Astrocyte of the cerebellum (primary cell): Measurements from ENCODE around the gene ATP11C.
"Not testable (repeated sequence)": the region's sequence is repeated elsewhere in the genome, so short reads cannot be mapped to it uniquely, and the experiment has no call there.

ENCODE experiments used
- DNase-seq: peaks from one replicate; pipeline ENCODE4 v3.0.0-alpha.2; 2011; ENCODE audit warnings: low read depth
- H3K4me3 ChIP-seq: 2 replicates; pipeline ENCODE4 v1.5.1; 2011; ENCODE audit warnings: mild to moderate bottlenecking, low read depth, low read length, moderate library complexity
- CTCF ChIP-seq: IDR thresholded peaks from 2 replicates; pipeline ENCODE4 v1.5.1; 2012; ENCODE audit warnings: low read length, low read depth, moderate library complexity, mild to moderate bottlenecking; ENCODE audit errors: missing control alignments
- in situ Hi-C: cut with HindIII; loops from 2 replicates; pipeline ENCODE4 v1.10.0; 2017; ENCODE audit warnings: low sequenced_read_pairs

ATP11C gene

DNA sequence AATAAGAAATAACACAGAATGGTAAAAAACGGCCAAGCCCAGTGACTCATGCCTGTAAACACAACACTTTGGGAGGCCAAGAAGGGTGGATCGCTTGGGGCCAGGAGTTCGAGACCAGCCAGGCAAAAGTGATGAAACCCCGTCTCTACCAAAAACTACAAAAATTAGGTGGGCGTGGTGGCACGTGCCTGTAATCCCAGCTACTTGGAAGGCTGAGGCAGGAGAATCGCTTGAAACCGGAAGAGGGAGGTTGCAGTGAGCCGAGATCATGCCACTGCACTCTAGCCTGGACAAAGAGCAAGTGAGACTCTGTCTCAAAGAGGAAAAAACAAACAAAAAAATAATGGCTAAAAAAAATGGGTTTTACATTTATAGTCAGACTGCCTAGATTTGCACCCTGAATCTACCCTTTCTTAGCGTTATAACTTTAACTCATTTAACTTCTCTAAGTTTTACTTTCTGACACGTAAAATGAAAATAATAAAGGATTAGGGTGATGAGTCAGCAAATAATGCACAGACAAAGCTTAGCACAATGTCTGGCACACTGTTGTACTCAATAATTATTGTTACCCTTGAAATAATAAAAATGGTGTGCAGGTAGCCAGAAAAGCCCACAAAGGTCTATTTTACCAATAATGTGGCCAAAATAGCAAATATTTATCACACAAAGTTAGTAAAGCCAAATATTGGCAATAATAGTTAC, 55.0 kb downstream of the ATP11C start:
- no peak for DNase-seq
- no peak for TF ChIP-seq CTCF
- in situ Hi-C loops = no loop called here
- no peak overlapping the region for H3K4me3 ChIP-seq

- in situ Hi-C loops = no loop called here
- H3K4me3 ChIP-seq = no peak overlapping the region
- no peak for TF ChIP-seq CTCF
- DNase-seq = no peak
Observed at GRCh38 chrX:139875841-139876240, 57.0 kb downstream of the ATP11C start.

DNA sequence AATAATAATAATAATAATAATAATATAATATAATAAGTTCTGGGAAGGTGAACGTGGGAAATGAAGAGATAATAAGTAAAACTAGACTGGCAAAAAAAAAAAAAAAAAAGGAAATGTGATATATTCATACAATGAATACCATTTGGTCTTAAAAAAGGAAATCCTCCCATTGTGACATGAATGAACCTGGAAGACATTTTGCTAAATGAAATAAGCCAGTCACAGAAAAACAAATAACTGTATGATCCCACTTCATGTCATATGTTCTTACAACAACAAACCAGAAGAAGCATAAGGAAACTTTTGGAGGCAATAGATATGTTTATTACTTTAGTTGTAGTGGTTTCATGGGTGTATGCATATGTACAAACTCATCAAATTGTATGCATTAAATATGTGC, 63.1 kb downstream of the ATP11C start:
- no peak overlapping the region for H3K4me3 ChIP-seq
- DNase-seq = no peak
- in situ Hi-C loops = no loop called here
- TF ChIP-seq CTCF = no peak

DNA sequence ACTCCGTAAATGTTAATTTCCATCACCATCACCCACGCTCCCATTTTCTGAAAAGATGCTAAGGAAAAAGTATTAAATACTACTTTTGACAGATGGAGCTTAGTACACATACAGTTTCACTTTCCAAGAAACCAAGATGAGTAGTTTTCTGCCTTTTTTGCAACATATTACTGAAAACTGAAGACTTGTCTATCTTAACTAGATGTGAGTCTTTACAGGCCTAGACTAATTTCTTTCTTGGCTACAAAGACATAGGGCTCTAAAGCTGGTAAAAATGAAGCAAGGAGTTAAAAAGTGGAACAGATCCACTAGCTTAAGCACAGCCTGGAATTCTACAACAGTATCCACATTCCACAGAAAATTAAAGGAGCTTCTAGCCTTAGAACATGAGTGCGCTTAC, 68.2 kb downstream of the ATP11C start:
- no peak for TF ChIP-seq CTCF
- no peak overlapping the region for H3K4me3 ChIP-seq
- in situ Hi-C loops = no loop called here
- no peak for DNase-seq

DNA sequence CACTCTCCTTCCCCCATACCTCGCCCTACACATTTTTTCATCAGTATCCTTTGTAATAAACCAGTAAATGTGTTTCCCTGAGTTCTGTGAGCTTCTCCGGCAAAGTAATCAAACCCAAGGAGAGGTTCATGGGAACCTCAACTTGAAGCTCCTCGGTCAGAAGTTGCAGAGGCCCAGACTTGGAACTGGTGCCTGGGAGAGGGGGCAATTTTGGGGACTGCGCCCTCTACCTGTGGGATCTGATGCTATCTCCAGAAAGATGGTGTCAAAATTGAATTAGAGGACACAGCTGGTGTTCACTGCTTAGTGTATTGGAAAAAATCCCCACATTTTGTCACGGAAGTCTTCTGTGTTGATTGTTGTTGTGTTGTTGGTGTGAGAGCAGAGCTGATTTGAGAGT, 70.6 kb downstream of the ATP11C start:
- no peak overlapping the region for H3K4me3 ChIP-seq
- in situ Hi-C loops = no loop called here
- no peak for TF ChIP-seq CTCF
- no peak for DNase-seq

GRCh38 chrX:139856826-139857225, 76.0 kb downstream of the ATP11C start:
- in situ Hi-C loops, H3K4me3 ChIP-seq, DNase-seq: not testable (repeated sequence)

GRCh38 chrX:139851730-139852129, 81.1 kb downstream of the ATP11C start:
- H3K4me3 ChIP-seq = no peak overlapping the region
- in situ Hi-C loops = no loop called here
- no peak for TF ChIP-seq CTCF
- DNase-seq = peak; percentile 39
